HG03442 (cell line): ENCODE data around the gene GAD1.

Source experiments
- ATAC-seq: cut with Tn5 transposase; IDR thresholded peaks from one replicate; pipeline ENCODE4 v1.9.1; 2021; ENCODE audit warnings: mild to moderate bottlenecking, moderate library complexity; ENCODE audit not compliant: unreplicated experiment

The GAD1 gene

DNA sequence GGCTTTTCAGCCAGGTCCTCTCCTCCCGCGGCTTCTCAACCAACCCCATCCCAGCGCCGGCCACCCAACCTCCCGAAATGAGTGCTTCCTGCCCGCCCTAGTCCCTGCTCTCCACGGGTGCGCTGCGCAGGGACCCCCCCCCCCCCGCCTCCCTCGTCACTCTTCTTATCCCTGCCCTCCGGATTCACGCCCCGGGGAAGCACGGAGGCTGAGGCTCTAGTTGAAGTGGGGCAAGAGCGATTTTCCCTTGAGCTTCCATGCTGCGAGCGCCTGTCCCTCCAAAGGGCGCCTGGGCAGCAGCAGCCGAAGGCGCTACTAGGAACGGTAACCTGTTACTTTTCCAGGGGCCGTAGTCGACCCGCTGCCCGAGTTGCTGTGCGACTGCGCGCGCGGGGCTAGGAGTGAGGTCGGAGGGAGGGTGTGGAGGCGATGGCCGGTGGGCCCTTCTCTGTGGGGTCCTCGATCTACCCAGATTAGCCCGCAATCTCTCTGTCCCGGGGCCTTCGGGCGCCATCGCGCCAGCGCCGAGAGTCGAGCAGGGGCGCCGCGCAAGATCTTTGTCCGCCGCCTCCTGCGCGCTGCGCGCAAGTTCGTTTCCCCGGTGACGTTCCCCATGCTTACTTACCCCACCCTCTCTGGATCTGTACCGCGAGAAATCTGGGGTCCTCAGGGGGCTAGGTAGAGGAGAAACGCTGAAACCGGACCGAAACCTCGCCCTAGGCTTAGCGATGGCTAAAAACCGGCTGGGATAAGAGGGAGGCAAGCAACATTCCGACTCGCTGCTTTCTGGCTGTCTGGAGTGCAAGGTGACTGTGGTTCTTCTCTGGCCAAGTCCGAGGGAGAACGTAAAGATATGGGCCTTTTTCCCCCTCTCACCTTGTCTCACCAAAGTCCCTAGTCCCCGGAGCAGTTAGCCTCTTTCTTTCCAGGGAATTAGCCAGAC lies 677 bp downstream of the GAD1 start:
- no peak for ATAC-seq

DNA sequence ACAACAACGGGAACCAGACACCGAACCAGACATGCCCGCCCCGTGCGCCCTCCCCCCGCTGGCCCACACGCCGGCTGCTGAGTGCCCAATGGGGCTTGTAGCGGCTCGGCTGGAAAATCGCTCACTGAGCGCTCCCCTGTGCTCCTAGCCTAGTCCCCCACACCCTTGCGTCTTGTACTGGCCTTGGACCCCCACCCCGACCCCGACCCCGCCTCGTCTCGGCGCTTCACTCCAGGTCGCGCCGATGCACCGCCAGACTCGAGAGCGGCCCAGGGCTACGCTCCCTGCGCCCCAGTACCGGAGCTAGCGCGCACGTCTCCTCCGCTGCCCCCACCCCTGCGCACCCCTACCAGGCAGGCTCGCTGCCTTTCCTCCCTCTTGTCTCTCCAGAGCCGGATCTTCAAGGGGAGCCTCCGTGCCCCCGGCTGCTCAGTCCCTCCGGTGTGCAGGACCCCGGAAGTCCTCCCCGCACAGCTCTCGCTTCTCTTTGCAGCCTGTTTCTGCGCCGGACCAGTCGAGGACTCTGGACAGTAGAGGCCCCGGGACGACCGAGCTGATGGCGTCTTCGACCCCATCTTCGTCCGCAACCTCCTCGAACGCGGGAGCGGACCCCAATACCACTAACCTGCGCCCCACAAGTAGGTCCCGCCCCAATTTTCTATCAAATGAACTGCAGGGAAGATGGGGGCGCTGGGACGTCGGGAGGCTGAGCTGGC lies 1.5 kb downstream of the GAD1 start:
- ATAC-seq: no peak

DNA sequence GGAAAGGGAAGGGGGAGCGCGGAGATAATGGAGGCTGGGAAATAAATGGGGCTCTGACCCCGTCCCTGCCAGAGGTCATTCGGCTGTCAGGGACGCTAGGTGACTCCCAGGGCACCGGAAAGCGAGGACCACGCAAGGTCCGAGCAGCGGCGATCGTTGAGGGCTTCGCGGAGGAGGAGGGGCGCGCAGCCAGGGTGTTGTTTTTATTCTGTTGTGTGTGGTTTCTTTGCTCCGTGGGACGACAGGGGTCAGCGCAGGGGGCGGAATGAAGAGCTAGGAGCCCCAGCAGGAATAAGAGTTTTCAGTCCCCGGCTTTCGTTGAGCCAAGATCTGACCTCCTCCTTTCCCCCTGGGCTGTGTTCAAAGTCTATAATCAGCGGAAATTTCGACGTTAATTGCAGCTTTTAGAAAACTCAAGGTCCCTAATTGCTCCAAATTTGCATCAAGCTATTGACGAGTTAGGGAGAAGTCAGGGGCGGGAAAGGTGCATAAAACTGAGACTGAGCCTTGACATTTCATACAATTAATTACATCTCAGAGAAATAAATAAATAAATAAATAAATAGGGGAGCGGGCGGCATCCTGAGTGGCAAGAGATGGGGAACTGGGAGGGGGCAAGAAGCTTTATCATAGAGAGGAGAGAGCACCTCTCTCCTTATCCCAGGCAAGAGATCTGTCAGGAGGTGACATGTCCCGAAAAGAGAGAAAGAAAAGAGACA lies 2.2 kb downstream of the GAD1 start:
- no peak for ATAC-seq

DNA sequence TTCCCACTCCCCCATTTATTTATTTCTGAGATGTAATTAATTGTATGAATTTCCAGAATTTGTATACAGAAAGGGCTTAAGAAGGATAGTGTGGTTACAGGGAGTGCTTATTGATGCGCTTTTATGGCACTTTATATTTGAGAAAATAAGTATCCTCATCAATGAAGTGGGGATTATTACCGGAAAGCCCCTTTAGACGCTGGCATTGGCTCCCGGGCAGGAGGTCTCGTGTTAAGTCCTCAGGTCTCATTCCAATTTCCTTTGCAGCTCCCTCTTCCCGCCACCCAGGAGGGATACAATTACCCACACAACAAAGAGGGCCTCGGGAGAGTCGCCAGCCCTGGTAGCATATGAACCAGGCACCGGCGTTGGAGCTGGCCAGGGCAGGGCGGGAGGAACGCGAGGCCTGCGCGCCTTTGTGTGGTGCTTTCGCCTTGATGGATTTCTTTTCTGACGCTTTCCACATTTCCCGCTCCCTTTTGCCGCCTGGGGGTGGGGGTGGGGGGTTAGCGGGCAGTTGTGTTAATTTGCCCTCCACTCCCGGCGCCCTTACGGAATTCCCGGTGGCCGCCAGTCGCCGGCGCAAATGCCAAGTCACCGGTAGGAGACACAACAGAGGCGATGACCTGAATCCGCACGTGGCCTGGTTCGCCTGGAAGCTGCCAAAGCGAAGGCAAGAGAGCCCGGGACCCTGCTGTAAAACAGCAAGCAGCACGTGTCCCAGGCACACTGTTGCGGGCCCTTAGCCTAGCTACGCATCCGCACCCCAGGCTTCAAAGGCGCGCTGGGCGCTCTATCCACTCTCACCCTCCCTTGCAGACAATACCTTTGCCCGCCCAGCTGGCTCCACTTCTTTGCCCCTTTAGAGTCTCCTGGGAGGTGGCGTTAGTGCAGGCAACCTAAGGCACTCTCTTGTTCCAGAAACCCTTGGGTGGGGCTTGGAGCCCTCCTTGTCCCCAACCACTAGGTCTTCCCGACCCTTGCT lies 3.3 kb downstream of the GAD1 start:
- no peak for ATAC-seq

DNA sequence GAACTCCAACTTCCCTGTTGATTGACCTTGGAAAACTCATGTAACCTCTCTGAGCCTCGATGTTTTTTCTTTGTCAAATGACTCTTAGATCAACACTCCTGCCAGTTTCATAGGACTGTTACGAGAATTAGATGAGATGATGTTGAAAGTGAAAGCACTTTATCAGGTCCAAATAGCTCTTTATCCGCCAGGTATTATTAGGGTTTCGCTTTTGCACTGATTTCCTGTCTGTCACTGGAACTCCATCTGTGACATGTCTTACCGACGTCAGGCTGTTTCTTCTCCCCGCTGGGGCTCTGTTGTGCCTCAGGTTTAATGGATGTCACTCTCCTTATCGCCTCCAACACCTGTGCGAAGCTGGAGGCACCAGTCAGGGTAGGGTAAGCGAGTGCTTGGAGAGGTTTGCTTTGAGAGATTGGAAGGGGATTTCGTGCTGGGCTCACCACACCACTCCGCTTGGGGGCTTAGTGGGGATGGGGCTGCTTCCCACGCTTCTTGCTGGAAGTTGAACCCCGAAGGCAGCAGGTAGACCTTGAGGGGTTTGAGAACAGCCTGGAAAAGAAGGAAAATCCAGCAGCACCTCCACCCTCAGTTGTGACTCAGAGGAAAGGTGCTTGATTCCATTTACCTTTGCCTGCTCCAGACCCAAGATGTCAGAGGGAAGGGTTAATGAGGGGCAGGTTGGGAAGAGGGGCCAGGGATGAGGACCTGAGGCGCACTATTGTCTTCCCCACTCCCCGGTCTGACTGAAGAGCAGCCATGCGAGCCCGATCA lies 4.3 kb downstream of the GAD1 start:
- ATAC-seq: no peak

DNA sequence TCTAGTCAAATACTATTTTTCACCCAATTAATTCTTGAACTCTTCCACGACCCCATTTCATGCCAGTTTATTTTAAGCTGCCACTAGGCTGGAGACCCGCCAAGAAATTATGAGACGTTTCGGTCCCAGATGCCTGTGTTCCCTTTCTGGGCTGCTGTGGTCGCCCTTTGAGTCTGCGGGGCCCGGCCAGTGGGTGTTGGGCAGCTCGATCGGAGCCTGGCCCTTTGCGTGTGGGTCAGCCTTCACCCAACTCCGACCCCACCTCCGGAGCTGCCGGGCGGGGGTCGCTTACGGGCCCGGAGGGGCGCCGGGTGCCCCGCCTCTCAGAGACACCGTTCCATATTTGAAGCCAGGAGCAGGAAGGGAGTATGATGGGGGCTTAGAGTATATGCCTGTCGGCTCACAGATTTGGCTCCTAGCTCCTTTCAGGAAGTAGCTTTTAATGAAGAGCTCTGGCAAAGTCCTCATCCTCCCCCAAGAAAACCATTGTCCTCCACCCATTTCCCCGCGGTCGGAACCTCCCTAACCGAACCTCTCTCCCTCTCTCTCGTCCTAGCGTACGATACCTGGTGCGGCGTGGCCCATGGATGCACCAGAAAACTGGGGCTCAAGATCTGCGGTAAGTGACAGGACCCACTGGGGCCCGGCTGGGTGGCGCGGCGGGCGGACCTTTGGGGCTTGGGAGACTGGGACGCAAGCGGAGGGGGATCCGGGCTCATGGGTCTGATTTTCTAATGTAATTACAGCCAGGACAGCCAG lies 5.0 kb downstream of the GAD1 start:
- ATAC-seq: no peak

DNA sequence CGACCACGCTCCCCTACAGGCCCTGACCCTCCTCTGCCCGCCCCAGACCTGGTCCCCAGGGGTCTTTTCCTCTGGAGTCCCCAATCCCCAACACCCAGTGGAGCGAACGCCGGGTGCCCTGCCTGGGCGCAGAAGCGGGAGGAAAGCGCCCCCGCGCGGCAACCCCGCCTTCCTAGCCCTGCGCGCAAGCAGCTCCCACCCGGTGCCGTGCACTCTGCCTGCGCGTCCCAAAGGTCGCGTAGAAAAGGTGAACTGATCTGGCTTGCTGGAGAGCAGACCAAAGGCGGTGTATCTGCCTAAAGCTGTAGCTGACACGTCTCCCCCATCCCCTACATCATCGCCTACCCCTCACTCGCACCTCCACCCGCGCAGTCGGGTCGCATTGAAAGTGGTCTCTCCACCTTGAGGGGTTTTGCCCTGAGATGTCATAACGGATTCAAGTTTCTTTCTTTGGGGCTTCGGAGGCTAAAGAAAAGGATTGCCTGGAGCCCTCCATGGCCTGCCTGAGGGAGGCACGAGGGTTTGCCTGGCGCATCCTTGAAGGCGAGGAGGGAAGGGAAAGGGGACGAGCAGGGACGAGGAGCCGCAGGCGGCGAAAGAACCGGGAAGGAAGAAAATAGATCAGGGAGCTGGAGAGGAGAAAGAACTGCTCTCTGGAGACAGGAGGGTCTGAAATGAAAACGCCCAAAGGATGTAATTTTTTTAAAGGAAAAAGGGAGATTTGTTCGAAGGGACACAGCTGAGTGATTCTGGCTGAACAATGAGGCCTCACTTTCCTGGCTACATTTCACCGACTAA lies 5.8 kb downstream of the GAD1 start:
- no peak for ATAC-seq

DNA sequence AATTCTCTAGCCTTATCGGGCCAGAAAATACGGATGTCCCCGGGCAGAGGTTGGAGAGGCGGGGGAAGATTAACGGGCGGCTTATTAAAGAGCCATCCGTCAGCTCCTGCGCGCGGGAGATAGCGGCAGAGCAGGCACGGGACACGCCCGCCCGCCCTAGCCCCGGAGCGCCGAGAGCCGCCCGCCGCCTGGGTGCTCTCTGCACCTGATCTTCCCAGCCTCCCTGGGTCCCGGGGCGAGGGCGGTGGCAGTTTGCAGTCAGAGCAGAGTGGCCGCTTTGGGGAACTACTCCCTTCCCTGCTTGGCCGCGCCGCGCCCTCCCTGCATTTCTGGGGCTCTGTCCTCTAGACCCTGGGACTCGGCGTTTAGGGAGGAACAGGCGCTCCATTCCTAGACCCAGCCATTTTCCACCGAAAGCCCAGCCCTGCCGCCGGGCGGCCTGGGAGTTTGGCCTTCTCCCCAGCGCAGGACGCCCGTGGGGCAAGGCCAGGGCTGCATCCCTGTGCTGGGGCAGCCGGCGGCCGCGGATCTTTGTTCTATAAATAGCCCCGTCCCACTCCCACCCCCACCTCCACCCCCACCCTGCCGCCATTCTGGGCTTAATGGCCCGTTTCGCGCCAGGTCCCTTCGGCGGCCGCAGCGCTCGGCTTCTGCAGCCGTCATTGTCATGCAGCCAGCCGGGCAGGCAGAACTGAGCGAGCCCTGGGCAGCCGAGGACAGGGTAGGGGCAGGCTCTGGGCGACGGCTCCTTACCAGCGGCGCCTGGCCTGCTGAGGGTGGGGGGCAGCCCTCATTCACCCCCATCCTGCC lies 6.6 kb downstream of the GAD1 start:
- no peak for ATAC-seq

DNA sequence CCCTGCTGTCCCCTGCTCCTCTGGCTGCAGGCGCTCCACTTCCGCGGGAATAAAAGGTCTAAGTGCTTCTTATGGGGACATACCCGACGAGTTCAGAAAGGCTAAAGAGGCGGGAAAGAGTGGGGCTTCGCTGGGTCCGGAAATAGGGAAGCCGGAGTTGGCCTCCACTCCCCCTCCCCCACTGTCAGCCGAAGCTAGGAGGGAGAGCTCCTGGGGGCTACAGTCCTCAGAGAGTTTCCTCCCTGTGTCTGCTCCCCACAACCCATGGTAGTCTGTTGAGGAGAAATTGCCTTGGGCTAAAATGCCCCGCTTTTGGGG lies 7.2 kb downstream of the GAD1 start:
- ATAC-seq: no peak

DNA sequence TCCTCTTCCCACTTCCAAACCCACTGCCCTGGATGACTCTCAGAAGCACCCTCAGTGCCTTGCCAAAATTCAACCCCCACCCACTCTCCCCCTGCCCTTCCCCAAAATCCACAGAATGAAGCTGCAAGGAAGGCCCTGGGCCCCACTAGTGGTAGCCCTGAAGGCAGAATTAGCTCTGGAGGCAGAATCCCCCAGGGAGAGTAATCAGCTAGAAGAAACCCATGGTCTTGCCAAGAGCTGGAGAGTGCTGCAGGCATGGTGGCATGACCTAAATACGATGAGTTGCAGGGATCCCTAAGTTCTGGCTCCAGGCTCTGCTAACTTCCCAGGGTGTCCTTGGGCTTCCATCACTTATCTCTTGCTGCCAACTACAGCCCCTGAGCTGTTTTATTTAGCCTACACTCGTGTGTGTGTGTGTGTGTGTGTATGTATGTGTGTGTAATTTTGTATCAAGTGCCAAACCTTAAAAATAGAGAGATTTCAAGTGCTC lies 7.9 kb downstream of the GAD1 start:
- no peak for ATAC-seq

DNA sequence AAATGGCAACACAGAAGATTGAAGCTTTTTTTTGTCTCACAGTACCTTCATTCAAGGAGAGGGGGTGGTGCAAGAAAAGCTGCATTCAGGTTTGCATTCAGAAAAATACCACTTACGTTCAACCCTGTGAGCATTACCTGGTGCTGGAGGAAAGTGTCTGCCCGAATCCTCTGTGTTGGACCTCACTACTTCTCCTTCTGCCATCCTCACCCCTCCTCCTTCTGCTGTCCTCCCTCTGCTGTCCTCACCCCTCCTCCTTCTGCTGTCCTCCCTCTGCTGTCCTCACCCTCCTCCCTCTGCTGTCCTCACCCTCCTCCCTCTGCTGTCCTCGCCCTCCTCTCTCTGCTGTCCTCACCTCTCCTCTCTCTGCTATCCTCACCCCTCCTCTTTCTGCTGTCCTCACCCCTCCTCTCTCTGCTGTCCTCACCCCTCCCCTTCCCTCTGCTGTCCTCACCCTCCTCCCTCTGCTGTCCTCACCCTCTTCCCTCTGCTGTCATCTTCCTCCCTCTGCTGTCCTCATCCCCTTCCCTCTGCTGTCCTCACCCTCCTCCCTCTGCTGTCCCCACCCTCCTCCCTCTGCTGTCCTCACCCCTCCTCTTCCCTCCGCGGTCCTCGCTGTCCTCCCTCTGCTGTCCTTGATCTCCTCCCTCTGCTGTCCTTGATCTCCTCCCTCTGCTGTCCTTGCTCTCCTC lies 11.3 kb downstream of the GAD1 start:
- no peak for ATAC-seq

DNA sequence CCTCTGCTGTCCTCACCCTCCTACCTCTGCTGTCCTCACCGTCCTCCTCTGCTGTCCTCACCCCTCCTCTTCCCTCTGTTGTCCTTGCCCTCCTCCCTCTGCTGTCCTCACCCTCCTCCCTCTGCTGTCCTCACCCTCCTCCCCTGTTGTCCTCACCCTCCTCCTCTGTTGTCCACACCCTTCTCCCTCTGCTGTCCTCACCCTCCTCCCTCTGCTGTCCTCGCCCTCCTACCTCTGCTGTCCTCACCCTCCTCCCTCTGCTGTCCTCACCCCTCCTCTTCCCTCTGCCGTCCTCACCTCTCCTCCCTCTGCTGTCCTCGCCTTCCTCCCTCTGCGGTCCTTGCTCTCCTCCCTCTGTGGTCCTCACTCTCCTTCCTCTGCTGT lies 11.8 kb downstream of the GAD1 start:
- no peak for ATAC-seq

DNA sequence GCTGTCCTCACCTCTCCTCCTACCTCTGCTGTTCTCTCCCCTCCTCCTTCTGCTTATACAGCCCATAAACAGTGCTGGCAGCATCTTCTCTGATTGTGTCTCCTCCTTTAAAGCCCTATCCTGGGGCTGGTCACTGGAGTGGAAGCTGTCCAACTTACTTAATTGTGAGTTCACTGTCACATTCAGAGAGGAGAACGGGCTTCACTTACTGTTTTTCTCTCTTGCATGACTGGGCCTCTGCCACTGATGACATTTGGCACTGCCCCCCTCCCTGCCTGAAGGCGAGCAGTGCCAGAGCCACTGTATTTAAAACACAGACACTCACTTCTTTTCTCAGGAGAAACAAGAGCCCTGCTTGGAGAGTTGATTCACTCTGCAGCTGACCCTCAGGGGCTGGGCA lies 12.3 kb downstream of the GAD1 start:
- ATAC-seq: no peak

DNA sequence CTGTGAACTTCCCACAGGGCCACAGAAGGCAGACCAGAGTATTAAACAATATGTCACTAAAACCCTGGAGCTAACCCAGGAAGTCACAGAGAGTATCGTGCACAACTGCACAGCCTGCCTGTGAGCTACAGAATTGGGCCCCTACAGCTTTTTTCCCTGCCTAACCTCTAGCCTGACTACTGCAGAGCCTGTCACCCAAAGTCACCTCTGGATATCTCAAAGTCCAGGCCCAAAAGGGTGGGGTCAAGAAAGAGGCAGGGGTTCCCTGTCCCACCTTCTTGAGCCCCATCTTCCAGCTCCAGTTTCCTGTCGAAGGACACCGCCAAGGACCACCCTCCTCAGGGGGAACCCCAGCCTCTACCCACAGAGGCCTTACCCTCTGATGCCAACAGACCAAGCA lies 13.5 kb downstream of the GAD1 start:
- no peak for ATAC-seq

DNA sequence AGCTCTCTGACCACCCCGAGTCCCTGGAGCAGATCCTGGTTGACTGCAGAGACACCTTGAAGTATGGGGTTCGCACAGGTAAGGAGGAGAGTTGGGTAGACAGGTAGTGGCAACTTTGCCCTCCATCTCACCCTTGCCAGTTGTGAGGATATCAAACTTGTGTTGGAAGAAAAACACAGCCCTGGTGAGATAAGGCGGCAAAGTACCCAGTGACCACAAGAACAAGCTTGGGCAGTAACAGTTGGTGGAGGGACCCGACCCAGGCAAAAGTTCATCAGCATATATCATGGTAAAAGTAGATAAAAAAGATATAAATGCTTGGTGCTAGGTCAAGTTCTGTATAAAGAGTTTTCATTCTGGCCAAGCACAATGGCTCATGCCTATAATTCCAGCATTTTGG lies 14.4 kb downstream of the GAD1 start:
- no peak for ATAC-seq

DNA sequence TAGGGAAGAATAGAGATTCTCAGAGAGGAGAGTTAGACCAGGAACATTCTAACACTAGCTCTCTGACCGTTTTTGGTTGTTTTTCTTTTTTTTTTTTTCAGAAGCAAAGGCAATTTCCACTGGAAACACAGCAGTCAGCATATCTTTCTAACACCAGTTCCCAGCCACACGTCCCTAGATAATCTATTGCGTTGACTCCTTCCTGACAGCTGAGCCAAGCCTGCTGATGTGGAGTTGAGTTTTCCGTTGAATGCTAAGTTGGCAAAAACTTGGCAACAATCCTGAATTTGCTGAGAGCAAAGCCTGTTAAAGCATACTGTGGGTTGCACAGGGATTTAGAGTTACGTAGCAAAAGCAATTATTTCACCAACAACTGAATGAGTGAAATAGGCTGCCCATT lies 19.3 kb downstream of the GAD1 start:
- no peak for ATAC-seq

DNA sequence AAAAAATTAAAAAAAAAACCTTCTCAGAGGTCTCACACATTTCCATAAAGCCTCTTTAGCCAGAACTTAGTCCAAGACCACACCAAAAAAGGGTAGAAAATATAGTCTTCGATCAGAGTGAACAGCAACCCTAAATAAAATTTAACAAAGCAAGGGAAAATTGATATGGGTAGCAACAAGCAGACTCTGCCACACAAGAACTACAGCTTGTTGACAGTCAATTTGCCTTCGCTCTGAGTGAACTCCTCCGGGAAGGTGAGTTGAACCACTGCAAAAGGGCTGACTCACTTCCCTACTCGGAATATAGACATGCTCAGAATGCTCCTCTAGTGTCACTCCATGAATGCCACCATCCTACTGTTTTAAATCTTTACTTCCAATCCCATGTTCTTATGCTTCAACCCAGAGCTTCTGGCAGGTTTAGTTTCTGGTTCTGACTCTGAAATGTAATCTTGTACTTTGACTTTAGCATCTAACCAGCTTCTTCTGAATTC lies 24.1 kb downstream of the GAD1 start:
- ATAC-seq: no peak
